Measurements from ENCODE around the gene CD52. TPM values are rescaled to one million over a fixed set of nuclear protein-coding genes. Genes with fewer than 3 reads are reported as not detected.

The CD52 gene
- total RNA-seq = 100 to 1,000 TPM; 951 to 971 TPM

DNA sequence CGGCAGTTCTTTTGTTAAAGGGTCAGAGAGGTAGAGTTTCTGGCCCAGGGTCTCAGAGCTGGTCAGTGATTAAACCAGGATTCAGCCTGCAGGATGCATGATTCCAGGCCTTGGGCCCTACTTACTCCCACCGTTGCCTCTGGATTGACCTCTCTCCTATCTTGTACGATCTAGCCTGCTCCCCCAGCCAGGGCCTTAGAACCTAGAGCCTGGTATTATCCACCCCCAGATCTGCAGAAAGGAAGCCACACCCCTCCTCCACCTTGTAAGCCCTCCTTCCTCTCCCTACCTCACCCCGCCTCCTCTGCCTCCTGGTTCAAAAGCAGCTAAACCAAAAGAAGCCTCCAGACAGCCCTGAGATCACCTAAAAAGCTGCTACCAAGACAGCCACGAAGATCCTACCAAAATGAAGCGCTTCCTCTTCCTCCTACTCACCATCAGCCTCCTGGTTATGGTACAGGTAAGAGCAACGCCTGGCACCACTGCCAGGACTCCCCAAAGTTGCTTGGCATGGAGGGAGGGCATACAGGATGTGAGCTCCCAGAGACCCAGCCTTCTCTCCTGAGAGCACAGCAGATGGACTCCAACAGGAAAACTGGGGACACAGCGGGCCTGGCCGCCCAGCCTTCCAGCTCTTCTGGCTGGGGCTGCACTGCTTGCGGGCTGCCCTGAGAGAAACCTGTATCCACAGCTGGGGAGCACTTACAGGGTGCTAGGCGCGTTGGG, at the start of gene CD52:
Gene CD52, plus strand, starts transcription at position 347 of the 726 bp plus-strand sequence. Its CDS starts 60 bp downstream, at position 407.
- H3K9me3 Mint-ChIP-seq (ENCODE audit: low read depth) = no peaks in the 10 kb centered on the region
- peak; percentile 83 for ATAC-seq
- DNase-seq = peak; percentile 92
- peaks cover 40% of the 10 kb centered on the region for H3K36me3 Mint-ChIP-seq
- H3K4me3 Mint-ChIP-seq = peak within 1 kb of the TSS; percentile 97
- H3K27ac Mint-ChIP-seq = peak within 1 kb of the TSS; percentile 74
- no peaks in the 10 kb centered on the region for H3K27me3 Mint-ChIP-seq
- CTCF ChIA-PET = interaction anchor here (0.9 to 28.6 kb wide), 17 partner anchors 7 to 148 kb away, joined by 3 to 1010 read pairs (median 5); partner anchors contain the start of genes C1orf232, CEP85, SH3BGRL3 and UBXN11
- peaks cover 75% of the 10 kb centered on the region for H3K4me1 Mint-ChIP-seq

GRCh38 chr1:26268290-26269197, 49.2 kb upstream of the CD52 start:
- H3K4me1 Mint-ChIP-seq = peaks cover 2% of the 10 kb centered on the region
- ATAC-seq = no peak
- no peak for DNase-seq
- H3K9me3 Mint-ChIP-seq (ENCODE audit: low read depth) = peaks cover 8% of the 10 kb centered on the region
- CTCF ChIA-PET = interaction anchor here (0.6 to 1.1 kb wide), 6 partner anchors 12 to 148 kb away, joined by 3 to 4 read pairs (median 3); partner anchors contain the start of gene CEP85
- no peak overlapping the region for H3K4me3 Mint-ChIP-seq
- no peak overlapping the region for H3K27ac Mint-ChIP-seq
- peaks cover 76% of the 10 kb centered on the region for H3K36me3 Mint-ChIP-seq
- no peaks in the 10 kb centered on the region for H3K27me3 Mint-ChIP-seq

DNA sequence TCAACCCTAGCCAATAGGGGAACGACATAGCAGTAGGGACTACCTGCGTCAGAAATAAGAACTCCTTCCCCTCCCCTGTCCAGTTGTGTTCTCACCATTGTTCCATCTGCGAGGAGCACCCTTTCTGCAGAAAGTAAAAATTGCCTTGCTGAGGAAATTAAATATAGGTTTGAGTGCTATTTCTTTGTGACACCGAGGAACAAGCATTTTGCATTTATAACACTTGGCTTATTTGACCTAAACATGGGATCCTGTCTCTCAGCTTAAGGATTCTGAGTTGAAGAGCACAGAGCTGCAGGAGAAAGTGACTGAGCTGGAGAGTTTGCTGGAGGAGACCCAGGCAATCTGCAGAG, 48.6 kb upstream of the CD52 start:
- CTCF ChIA-PET = interaction anchor here (1.0 to 1.2 kb wide), 5 partner anchors 10 to 95 kb away, joined by 3 to 4 read pairs (median 3); no protein-coding TSS in a partner anchor
- ATAC-seq = no peak
- Mint-ChIP-seq H3K27me3 (no peaks in the 10 kb centered on the region), H3K27ac (no peak overlapping the region), H3K9me3 (ENCODE audit: low read depth) (peaks cover 8% of the 10 kb centered on the region), H3K4me1 (peaks cover 4% of the 10 kb centered on the region), H3K36me3 (peaks cover 71% of the 10 kb centered on the region), H3K4me3 (no peak overlapping the region)
- no peak for DNase-seq

- no peak for ATAC-seq
These were observed 42.8 kb upstream of the CD52 start for GRCh38 chr1:26274801-26275425.

GRCh38 chr1:26275580-26276431, 42.0 kb upstream of the CD52 start:
- Mint-ChIP-seq H3K4me3 (peak overlapping the region; percentile 39), H3K9me3 (ENCODE audit: low read depth) (no peaks in the 10 kb centered on the region), H3K4me1 (peaks cover 53% of the 10 kb centered on the region), H3K27ac (peak overlapping the region; percentile 94), H3K27me3 (no peaks in the 10 kb centered on the region), H3K36me3 (peaks cover 52% of the 10 kb centered on the region)
- DNase-seq (peak; percentile 84), ATAC-seq (peak; percentile 66)
- CTCF ChIA-PET = interaction anchor here (0.7 to 21.9 kb wide), 36 partner anchors 11 to 196 kb away, joined by 3 to 1010 read pairs (median 5); partner anchors contain the start of genes C1orf232, CD52, CEP85 and DHDDS

More at GRCh38 chr1:26274801-26275425, 42.8 kb upstream of the CD52 start:
- Mint-ChIP-seq H3K36me3 (peaks cover 54% of the 10 kb centered on the region), H3K27me3 (no peaks in the 10 kb centered on the region), H3K27ac (peak overlapping the region; percentile 62), H3K9me3 (ENCODE audit: low read depth) (no peaks in the 10 kb centered on the region), H3K4me1 (peaks cover 53% of the 10 kb centered on the region), H3K4me3 (no peak overlapping the region)
- CTCF ChIA-PET = interaction anchor here (0.7 to 21.9 kb wide), 30 partner anchors 10 to 197 kb away, joined by 3 to 1010 read pairs (median 5); partner anchors contain the start of genes C1orf232, CD52, CEP85 and DHDDS
- DNase-seq = no peak

GRCh38 chr1:26276432-26276838, 41.3 kb upstream of the CD52 start:
- H3K27ac Mint-ChIP-seq = peak overlapping the region; percentile 94
- peak overlapping the region; percentile 39 for H3K4me3 Mint-ChIP-seq
- ATAC-seq (no peak), DNase-seq (no peak)
- H3K9me3 Mint-ChIP-seq (ENCODE audit: low read depth) = no peaks in the 10 kb centered on the region
- peaks cover 58% of the 10 kb centered on the region for H3K4me1 Mint-ChIP-seq
- no peaks in the 10 kb centered on the region for H3K27me3 Mint-ChIP-seq
- CTCF ChIA-PET = interaction anchor here (0.7 to 21.9 kb wide), 29 partner anchors 11 to 156 kb away, joined by 3 to 1010 read pairs (median 5); partner anchors contain the start of genes C1orf232, CD52, CEP85 and DHDDS
- H3K36me3 Mint-ChIP-seq = peaks cover 54% of the 10 kb centered on the region

GRCh38 chr1:26277261-26277661, 40.5 kb upstream of the CD52 start:
- CTCF ChIA-PET = interaction anchor here (0.8 to 21.9 kb wide), 16 partner anchors 10 to 139 kb away, joined by 3 to 1010 read pairs (median 8); partner anchors contain the start of genes CD52, CEP85, UBXN11 and ZNF593
- ATAC-seq (no peak), DNase-seq (no peak)
- H3K9me3 Mint-ChIP-seq (ENCODE audit: low read depth) = no peaks in the 10 kb centered on the region
- H3K4me1 Mint-ChIP-seq = peaks cover 67% of the 10 kb centered on the region
- H3K4me3 Mint-ChIP-seq = no peak overlapping the region
- H3K36me3 Mint-ChIP-seq = peaks cover 56% of the 10 kb centered on the region
- H3K27ac Mint-ChIP-seq = peak overlapping the region; percentile 94
- H3K27me3 Mint-ChIP-seq = no peaks in the 10 kb centered on the region

DNA sequence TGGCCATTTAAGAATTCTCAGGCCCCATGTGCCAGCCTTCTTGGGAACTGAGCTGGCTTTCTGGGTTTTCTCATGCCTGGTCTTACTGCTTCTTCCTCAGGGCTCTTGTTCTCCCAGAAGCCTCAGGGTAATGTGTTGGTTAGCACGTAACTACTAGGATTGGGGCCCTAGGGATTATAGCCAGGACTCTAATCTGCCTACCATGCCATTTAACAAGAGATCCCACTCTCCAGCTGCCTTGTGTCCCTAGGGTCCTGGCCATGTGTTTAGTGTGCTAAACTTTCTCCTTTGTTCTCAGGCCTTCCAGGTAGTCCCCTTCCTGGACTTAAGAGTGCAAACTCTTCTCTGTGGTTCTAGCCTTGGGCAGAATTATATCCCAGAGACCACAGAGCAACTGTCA, 40.0 kb upstream of the CD52 start:
- H3K4me3 Mint-ChIP-seq = no peak overlapping the region
- H3K9me3 Mint-ChIP-seq (ENCODE audit: low read depth) = no peaks in the 10 kb centered on the region
- CTCF ChIA-PET = interaction anchor here (0.8 to 21.9 kb wide), 13 partner anchors 10 to 139 kb away, joined by 3 to 1010 read pairs (median 8); partner anchors contain the start of genes CD52, CEP85, UBXN11 and ZNF593
- ATAC-seq (no peak), DNase-seq (no peak)
- peaks cover 71% of the 10 kb centered on the region for H3K4me1 Mint-ChIP-seq
- peaks cover 59% of the 10 kb centered on the region for H3K36me3 Mint-ChIP-seq
- H3K27ac Mint-ChIP-seq = peak overlapping the region; percentile 86
- no peaks in the 10 kb centered on the region for H3K27me3 Mint-ChIP-seq

DNA sequence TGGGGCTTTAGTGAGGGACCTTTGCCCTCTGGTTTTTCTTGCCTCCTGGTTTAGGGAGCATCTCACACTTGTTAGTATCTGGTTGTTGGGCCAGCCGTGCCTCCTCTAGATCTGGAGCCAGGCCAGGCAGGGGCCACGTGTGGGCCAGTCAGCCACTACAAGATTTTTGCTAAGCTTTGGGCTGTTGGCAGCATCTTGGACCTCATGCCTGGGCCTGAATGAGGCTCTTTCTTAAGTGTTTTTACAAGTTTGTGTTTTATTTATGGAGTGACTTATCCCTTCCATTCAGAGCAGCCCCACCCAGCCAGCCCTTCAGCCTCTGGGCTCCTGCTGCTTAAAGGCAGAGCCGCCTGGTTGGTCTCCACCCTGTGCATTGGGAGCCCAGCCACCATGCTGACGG, 39.5 kb upstream of the CD52 start:
- Mint-ChIP-seq H3K27me3 (no peaks in the 10 kb centered on the region), H3K36me3 (peaks cover 60% of the 10 kb centered on the region), H3K4me3 (no peak overlapping the region), H3K27ac (peak overlapping the region; percentile 86), H3K9me3 (ENCODE audit: low read depth) (no peaks in the 10 kb centered on the region), H3K4me1 (peaks cover 77% of the 10 kb centered on the region)
- DNase-seq (no peak), ATAC-seq (no peak)
- CTCF ChIA-PET = interaction anchor here (1.1 to 21.9 kb wide), 8 partner anchors 9 to 138 kb away, joined by 3 to 1010 read pairs (median 24); partner anchors contain the start of genes CD52, CEP85, UBXN11 and ZNF593

DNA sequence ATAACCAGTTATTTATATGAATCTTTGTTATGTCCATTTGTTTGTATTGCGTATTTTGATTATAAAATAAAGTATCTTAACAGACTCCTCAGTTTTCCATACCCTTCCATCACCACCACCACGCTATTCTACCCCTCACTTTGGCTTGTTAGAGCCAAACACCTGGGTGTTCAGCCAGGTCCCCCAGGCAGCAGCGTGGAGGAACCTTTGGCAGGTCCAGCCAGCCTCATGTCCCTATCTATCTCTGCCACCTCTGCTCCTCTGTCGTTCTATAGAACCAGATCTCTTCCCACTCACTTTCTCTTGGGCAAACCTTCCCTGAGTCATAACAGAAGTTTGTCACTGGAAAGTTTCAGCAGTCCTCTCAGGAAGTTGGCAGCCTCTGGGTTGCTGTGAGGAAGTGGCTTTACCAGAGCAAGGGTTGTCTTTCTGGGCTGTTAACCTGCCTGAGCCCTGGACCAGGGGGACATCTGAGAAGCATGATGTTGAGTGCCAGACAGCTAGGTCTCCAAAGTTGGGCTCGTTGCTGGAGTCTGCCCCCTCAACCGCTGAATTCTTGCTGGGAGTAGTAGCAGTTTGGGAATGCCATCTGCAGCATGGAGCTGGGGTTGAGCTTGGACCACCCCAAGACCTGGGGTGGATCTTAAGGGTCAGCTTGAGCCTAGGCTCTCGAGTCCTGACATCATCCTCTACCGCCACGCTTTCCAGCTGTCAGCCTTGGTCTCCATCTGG, 38.9 kb upstream of the CD52 start:
- Mint-ChIP-seq H3K27me3 (no peaks in the 10 kb centered on the region), H3K9me3 (ENCODE audit: low read depth) (no peaks in the 10 kb centered on the region), H3K4me1 (peaks cover 83% of the 10 kb centered on the region), H3K4me3 (peak overlapping the region; percentile 89), H3K36me3 (peaks cover 64% of the 10 kb centered on the region), H3K27ac (peak overlapping the region; percentile 86)
- CTCF ChIA-PET = interaction anchor here (0.9 to 21.9 kb wide), 11 partner anchors 9 to 138 kb away, joined by 3 to 1010 read pairs (median 4); partner anchors contain the start of genes C1orf232, CD52, CEP85 and UBXN11
- peak; percentile 62 for DNase-seq
- no peak for ATAC-seq
